GM19397 (cell line): Measurements from ENCODE around the gene PPP1R9B.

Experiments
- ATAC-seq: cut with Tn5 transposase; IDR thresholded peaks from one replicate; pipeline ENCODE4 v1.9.1; 2021; ENCODE audit warnings: mild to moderate bottlenecking, moderate library complexity; ENCODE audit not compliant: unreplicated experiment

The PPP1R9B gene

GRCh38 chr17:50096092-50096491 lies 54.4 kb downstream of the PPP1R9B start:
- no peak for ATAC-seq

GRCh38 chr17:50095626-50096037 lies 54.8 kb downstream of the PPP1R9B start:
- ATAC-seq = no peak

- ATAC-seq = peak; percentile 90
These were observed 55.5 kb downstream of the PPP1R9B start, which contains the start of gene PDK2 for GRCh38 chr17:50094753-50095619. Gene PDK2 (plus strand): TSS chr17:50095351. CDS start chr17:50095436, 85 bp downstream.

- ATAC-seq = peak; percentile 34
These were observed 56.2 kb downstream of the PPP1R9B start for GRCh38 chr17:50094243-50094752.

- ATAC-seq = no peak
These were observed 56.7 kb downstream of the PPP1R9B start for GRCh38 chr17:50093807-50094206.

GRCh38 chr17:50093246-50093645 lies 57.2 kb downstream of the PPP1R9B start:
- no peak for ATAC-seq

- ATAC-seq = no peak
These were observed 58.6 kb downstream of the PPP1R9B start for GRCh38 chr17:50091918-50092285.

GRCh38 chr17:50090971-50091917 lies 59.2 kb downstream of the PPP1R9B start:
- ATAC-seq = no peak

GRCh38 chr17:50090071-50090470 lies 60.4 kb downstream of the PPP1R9B start:
- ATAC-seq = no peak

GRCh38 chr17:50088952-50089825 lies 61.3 kb downstream of the PPP1R9B start:
- ATAC-seq = no peak

GRCh38 chr17:50087912-50088405 lies 62.5 kb downstream of the PPP1R9B start:
- ATAC-seq = no peak

GRCh38 chr17:50087246-50087911 lies 63.1 kb downstream of the PPP1R9B start:
- no peak for ATAC-seq
